HG03354 (cell line): ENCODE data around the gene PNPLA4.

Experiments
- ATAC-seq: cut with Tn5 transposase; IDR thresholded peaks from one replicate; pipeline ENCODE4 v1.9.1; 2021; ENCODE audit warnings: mild to moderate bottlenecking; ENCODE audit not compliant: unreplicated experiment, poor library complexity, severe bottlenecking

PNPLA4 gene

GRCh38 chrX:7889135-7889534, 38.1 kb downstream of the PNPLA4 start:
- no peak for ATAC-seq

GRCh38 chrX:7876957-7877356, 50.3 kb downstream of the PNPLA4 start:
- no peak for ATAC-seq

GRCh38 chrX:7872042-7872441, 55.2 kb downstream of the PNPLA4 start:
- no peak for ATAC-seq

GRCh38 chrX:7852166-7852565, 75.0 kb downstream of the PNPLA4 start:
- ATAC-seq: no peak
